UCSD-AML1 (cell line): ENCODE measurements around the gene SAC3D1.
"Not testable (repeated sequence)": the region's sequence is repeated elsewhere in the genome, so short reads cannot be mapped to it uniquely, and the experiment has no call there.

ENCODE experiments used
- DNase-seq: peaks from one replicate; lab custom pipeline; 2025; ENCODE audit not compliant: unreplicated experiment; lab: John Stamatoyannopoulos, UW

SAC3D1 gene

DNA sequence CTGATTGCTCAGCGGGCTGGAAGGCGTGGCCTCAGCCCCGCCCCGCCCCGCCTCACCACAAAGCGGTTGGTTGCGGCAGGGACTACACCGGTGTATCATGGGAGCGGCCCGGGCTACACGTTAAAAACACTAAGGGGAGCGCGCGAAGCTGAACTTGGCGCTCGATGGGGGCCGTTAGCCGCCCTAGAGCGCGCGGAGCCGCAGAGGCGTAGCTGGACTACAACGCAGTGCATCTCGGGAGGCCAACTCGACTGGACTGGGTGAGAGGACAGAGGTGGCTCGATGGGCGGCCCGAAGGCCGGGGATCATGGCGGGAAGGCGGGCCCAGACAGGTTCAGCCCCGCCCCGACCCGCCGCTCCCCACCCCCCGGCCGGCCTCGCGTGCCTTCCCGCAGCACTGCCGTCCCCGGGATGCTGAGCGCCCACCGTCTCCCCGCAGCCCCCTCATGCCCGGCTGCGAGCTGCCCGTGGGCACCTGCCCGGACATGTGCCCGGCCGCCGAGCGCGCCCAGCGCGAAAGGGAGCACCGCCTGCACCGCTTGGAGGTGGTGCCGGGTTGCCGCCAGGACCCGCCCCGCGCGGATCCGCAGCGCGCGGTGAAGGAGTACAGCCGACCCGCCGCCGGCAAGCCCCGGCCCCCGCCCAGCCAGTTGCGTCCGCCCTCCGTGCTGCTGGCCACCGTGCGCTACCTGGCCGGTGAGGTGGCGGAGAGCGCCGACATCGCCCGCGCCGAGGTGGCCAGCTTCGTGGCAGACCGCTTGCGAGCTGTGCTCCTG lies at the start of gene SAC3D1:
TSS of gene SAC3D1 (plus strand) at position 364 of the 776 bp plus-strand sequence. CDS start at position 447, 83 bp downstream.
- peak; percentile 93 for DNase-seq

DNA sequence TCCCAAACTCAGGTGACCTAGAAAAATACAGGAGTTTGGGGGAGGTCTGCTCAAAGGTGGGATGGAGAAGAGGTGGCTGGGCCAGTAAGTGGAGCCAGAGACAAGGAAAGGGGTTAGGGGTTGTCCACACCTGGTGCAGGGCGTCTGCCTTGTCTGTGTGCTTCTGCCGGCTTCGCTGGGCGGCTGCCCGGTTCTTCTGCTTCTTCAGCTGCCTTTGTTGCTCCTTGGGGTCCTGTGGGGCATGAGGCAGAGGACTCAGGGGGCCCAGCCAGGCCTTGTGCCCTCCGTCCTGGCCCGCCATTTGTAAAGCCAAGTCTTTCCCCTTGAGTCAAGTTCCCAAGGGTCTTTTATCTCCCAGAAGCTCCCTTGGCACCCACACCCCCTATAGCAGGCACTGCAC lies 46.7 kb upstream of the SAC3D1 start:
- DNase-seq = no peak

DNA sequence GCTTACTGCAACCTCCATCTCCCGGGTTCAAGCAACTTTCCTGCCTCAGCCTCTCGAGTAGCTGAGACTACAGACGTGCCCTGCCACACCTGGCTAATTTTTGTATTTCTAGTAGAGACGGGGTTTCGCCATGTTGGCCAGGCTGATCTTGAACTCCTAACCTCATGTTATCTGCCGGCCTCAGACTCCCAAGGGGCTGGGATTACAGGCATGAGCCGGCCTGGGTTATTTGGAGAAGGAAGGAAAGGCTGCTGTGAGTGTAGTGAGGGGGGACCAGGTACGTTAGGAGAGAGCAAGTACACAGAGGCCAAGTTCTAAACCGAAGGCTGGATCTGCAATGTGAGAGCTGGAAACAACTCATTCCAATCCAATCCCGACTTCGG lies 44.7 kb upstream of the SAC3D1 start:
- no peak for DNase-seq

DNA sequence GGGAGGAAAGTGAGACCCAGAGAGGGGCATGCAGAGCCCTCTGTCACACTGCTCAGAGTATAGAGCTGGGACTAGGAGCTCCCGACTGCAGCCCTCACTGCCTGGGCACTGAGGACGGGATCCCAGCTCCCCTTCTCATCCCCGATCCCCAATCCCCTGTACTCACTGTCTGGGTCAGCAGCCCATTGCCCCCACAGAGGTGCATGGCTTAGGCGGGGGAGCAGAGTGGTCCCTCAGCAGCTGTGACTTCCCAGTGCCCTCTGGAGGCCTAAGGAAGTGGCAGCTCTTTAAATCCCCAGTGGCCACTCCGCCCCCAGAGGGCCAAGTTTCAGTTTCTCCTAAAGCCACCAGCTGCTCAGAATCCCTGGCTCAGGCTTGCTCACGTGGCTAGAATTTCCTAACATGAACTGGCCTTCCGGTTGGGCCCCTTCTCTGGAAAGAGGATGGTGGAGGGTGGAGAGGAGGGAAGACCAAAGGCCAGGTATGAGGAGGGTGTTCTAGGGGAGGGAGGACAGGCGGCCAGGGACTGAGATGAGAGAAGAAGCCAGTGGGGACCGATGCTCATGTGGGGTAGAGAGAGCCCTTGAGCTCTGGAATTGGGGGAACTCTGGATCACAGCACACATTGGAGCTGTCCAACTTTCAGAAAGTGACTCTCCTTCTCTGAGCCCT lies 44.2 kb upstream of the SAC3D1 start, which contains the start of gene BATF2:
TSS of gene BATF2 (minus strand) at position 262 of the 671 bp plus-strand sequence. CDS start at position 205, 57 bp downstream.
- DNase-seq = peak; percentile 82

DNA sequence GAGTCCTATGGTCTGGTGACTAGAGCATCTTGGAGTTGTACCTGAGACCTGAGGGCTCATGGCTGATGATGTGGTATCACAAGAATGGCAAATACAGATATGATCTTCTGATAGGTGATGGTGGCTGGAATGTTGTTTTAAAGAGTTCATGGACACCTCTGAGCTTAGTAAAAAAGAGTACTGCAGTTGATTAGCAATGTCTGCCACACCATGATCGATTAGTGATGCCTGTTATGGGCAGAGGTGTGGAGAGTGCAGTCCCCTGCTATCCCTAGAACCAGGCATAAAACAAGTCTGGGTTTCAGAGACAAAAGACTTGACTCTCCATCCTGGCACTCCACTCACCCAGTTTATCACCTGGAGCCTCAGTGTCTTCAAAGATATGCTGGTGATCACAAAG lies 42.9 kb upstream of the SAC3D1 start:
- DNase-seq = no peak

DNA sequence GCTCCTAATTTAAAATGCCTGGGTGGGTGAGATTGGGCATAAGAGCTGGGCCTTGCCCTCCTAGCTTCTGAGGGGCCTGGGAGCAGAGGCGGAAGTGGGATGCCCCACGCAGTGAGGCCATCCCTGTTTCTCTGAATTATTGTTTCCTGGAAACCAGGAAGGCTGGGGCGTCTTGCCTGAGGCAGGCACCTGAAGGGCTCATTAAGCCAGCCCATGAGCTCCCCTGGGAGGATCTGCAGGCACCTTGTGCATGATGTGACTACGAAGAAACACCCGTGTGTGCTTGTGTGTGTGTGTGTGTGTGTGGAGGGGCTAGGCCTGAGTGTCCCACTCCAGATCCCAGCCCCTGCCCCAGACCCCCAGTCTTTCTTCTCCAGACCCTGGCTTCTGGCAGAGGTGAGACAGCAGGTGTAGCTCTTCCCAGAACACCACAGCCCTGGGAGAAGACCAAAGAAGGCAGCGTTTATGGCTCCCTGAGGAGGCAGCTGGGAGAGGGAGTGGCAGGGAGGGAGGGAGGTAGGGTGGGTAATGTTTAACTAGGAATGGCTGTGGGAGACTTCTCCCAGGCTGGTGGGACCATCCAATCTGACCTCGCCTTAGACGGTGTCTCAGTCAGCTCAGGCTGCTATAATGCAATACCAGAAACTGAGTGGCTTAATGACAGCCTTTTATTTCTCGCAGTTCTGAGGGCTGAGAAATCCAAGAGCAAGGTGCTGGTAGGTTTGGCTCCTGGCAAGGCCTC lies 42.1 kb upstream of the SAC3D1 start:
- DNase-seq = no peak

DNA sequence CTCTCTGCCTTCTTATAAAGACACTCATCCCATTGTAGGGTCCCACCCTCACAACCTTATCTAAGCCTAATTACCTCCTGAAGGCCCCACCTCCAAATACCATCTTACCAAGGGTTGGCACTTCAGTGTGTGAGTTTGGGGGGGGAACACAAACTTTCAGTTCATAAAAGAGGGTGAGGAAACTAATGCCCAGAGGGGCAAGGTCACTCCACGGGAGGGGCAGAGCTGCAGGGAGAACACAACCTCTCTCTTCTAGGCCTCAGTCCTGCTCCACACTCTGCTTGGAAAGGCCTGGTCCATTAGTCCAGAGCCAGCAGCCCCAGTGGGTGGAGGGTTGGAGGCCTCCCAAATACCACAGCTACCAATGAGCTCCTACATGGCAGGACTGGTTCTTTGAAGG lies 41.5 kb upstream of the SAC3D1 start:
- DNase-seq = no peak

DNA sequence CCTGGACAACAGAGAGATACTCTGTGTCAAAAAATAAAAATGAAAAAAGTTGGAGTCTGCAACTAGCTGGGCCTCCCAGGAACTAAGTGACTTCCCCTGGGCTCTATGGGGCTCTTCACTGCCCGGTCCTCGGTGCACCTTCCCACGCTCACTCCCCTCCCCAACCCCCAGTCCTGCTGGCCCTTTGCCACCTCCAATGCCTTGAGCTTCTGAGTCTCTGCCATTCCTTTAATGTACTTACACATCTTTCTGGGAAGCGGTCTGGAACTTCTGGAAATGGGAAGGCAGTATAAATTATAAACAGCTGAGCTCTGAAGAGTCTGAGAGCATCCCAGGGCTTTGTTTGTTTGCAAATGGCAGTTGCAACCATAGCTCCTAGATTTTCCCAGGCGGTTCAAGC lies 38.3 kb upstream of the SAC3D1 start:
- DNase-seq = no peak

DNA sequence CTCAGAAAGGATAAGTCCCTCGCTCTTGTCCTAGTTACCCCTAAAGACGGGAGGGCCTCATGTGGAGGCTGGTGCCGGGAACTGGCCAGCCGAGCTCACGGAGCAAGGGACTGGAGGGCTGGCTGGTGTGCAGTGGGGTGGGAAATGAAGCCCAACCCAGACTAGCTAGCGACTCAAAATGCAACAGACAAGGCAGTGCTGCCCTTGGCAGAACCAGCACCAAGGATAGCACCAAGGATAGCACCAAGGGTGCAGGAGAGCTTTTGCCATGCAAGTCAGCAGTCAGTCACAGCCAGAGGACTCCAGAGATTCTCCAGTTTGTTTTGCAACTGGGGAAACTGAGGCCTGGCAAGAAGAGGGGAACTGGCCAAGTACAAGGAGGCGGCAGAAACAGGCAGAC lies 37.7 kb upstream of the SAC3D1 start:
- DNase-seq = no peak

DNA sequence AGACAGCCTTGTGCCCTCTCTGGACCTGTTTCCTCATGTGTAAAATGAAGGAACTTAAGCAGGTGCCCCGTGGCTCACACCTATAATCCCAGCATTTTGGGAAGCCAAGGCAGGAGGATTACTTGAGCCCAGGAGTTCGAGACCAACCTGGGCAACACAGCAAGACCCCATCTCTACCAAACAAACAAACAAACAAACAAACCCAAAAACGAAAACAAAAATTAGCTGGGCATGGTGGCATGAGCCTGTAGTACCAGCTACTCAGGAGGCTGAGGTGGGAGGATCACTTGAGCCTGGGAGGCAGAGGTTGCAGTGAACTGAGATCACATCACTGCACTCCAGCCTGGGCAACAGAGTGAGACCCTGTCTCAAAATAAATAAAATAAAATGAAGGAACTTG lies 37.0 kb upstream of the SAC3D1 start:
- DNase-seq = not testable (repeated sequence)

DNA sequence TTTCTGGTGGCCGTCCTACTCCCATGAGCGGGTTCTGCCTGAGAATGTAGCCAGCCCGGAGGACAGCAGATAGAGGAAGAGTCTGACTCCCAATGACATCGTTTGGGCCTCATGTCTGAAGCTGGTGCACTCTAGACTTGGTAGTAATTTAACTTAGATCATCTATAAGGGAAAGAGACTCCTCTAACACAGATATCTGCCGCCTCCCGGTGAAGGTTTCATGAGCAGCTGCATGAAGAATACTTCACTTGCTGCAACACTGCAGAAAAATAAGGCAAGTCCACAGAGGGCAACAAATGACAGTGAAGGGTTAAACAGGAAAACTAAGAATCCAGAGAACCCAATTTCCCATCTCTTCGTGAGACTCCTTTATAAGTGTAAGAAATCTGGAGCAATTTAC lies 33.0 kb upstream of the SAC3D1 start:
- no peak for DNase-seq

DNA sequence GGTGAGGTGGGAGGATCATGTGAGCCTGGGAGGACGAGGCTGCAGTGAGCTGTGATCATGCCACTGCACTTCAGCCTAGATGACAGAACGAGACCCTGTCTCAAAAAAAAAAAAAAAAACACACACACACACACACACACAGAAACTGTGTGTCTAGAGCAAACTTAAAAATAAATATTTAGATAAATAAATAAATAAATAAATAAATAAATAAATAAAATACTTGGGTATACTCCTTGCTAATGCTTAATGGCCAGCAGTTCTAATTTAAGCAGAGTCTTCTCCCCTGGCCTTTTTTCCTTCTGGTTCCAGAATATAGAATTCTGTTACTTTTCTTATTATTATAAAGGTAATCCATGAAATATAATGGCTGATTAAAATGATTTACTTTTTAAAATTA lies 32.1 kb upstream of the SAC3D1 start:
- no peak for DNase-seq

DNA sequence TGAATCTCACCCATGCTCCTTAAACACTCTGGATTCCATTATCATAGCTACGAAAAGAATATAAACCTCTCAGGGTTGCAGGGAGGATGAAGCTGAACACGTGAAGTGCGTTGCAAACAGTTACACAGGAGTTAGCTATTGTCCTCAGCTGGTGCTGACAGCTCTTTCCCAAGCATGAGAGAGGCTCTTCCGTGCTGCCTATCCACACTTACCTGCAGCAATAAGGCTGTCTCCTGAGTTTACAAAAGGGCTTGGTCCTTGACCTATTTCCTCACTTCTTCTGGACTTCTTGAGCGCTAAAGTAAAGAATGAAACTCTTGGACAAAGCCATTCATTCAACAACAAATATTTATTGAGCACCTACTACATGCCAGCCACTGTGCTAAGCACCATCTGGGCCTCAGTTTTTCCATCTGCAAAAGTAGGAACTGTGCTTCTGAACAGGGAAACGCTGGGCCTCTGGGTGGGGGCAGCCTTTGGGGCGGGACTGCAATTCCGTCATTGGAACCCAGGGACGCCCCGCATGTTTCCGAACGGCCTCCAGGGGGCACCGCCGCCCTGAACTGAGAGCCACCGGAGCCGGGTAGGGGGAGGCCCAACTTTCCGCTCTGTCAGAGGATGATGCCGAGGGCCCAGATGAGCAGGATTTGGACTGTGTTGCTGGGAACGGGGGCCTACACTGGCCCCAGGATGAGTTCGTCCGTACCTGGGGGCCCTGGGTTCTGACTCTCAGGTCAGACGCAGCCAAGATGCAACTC lies 27.7 kb upstream of the SAC3D1 start:
- peak; percentile 93 for DNase-seq

DNA sequence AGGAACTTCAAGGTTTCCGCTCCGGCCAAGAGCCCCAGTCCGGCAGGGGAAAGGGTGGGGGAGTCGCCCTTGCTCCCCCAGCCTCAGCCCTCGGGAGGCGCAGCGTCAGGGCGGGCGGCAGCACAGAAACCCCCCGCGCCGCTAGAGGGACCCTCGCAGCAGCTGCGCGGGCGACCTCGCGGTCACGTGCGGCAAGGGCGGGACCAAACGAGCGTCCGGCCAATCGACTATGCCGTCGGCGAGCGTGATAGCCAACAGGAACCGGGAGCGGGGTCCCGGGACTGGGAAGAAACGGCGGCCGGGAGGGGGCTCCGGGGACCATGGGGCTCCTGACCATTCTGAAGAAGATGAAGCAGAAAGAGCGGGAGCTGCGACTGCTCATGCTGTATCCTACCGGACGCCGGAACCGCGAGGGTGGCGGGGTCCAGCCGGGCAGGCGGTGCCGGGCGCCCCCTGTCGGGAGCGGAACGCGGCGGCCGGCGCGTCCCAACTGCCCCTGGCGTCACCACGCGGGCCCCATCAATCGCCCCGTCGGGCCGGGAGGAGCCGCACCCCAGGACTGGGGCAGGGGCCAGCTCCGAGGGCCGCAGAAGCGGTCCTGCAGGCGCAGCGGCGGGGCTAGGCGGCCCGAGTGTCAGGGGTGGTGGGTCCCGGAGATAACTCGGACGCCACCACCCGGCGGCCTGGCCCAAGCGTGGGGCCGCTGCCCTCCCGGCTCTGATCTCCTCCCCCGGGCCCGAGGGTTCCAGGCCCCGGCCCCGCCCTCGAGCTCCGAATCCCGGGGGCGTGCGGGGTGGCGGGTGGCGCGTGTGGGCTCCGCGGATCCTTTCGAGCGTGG lies 26.9 kb upstream of the SAC3D1 start, which contains the start of gene ARL2:
TSS of gene ARL2 (plus strand) at position 273 of the 838 bp plus-strand sequence. CDS start at position 321, 48 bp downstream.
- peak; percentile 91 for DNase-seq

DNA sequence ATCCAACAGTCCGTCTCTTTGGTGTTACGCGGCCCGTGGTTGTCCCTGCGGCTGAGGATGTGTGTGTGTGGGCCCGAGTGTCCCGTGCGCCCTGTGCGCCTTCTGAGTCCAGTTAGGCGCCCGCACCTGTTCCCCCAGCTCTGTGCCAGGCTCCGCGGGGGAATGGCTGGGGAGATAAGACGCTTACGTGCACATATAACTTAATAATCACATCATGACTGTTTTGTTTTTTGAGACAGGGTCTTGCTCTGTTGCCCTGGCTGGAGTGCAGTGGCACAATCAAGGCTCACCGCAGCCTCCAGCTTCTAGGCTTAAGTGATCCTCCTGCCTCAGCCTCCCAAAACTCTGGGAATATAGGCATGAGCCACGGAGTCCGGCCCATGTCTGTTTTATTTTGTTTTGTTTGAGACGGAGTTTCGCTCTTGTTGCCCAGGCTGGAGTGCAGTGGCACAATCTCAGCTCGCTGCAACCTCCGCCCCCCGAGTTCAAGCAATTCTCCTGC lies 26.2 kb upstream of the SAC3D1 start:
- DNase-seq = no peak

DNA sequence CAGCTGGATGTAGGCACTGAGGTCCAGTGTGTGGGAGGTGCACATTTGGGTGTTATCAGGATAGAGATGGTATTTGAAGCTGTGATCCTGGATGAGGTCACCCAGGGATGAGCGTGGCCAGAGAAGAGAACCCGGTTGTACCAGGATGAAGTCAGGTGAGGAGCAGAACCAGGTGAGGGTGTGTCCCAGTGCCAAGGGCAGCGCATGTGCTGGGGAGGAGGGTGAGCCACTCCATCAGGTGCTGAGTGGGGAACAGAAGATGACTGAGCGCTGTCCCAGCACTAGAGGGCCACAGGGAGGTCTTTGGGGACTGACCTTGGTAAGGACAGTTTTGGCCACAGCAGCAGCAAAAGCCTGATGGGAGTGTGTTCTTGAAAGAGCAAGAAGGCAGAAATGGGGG lies 24.3 kb upstream of the SAC3D1 start:
- no peak for DNase-seq

DNA sequence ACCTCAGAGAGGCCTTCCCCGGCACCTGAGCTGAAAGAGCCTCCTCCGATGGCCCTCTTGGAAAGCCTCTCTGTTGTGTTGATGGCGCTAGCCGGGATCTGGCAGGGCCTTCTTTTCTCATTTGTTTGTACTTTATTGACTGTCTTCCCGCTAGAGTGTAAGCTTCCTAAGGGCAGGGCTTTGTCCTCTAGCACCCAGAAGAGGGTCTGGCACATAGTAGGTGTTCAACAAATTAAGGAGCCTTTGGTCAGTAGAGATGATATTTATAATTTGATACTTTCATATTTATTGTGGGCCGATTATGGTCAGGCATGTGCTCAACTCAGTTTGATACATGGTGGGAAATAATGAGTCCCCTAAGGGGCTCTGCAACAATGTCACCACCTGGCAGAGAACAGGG lies 23.1 kb upstream of the SAC3D1 start:
- DNase-seq = no peak

DNA sequence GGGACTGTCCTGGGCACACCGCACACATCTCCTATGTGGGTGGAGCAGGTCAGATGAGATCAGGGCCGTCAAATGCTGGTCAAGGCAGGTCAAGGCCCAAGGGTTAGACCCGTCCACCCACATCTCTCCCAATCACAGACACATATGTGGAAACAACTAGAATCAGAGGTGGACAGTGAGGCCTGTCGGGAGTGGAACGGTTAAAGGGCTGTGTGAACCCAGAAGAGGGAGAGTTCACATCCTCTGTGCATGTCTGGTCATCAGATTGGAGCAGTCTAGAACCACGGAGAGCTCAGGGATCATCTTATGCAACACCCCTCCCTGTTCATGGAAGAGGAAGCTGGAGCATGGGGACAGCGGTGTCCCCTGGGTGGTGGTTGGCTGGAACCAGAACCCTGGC lies 21.2 kb upstream of the SAC3D1 start:
- DNase-seq = no peak

DNA sequence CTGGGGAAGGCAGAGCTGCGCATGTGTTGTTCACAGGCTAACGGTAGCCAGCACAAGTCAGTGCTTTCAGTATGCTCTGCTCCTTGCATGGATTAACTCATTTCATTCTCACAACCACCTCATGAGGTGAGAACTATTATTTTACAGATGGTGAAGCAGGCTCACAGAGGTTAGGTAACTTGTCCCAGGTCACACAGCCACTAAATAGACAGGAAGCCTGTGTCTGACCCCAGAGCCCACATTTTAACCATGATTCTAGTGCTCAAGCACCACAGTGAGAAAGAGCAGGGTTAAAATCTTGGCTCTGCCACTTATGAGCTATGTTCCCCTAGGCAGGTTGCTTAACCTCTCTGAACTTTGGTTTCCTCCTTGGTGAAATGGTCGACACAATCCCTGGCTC lies 20.0 kb upstream of the SAC3D1 start:
- no peak for DNase-seq

DNA sequence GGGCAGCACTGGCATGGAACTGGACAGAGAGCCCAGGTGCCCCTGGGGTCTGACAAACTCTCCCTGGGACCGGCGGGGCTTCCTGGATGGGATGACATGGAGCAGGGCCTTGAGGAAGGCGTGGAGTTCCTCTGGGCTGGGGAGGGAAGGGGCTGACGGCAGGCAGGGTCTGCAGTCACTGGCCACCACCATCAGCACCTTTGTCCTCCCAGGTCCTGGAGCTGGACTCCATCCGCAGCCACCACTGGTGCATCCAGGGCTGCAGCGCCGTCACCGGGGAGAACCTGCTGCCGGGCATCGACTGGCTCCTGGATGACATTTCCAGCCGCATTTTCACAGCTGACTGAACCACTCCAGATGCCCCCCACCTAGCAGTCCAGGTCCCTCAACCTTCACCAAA lies 19.5 kb upstream of the SAC3D1 start:
- no peak for DNase-seq
